ENCODE data around the gene ADAT3.

Gene ADAT3

GRCh38 chr19:1912760-1913505 lies 7.7 kb downstream of the ADAT3 start:
- in situ Hi-C loops (cut with MboI; ENCODE audit: low sequenced_read_pairs): no loop called here

- in situ Hi-C loops (cut with MboI; ENCODE audit: low sequenced_read_pairs): no loop called here
Measured at GRCh38 chr19:1913781-1914577, 8.8 kb downstream of the ADAT3 start.

GRCh38 chr19:1914826-1915341 lies 9.7 kb downstream of the ADAT3 start:
- in situ Hi-C loops (cut with MboI; ENCODE audit: low sequenced_read_pairs): no loop called here

- in situ Hi-C loops (cut with MboI; ENCODE audit: low sequenced_read_pairs): no loop called here
Measured at GRCh38 chr19:1917146-1917545, 11.9 kb downstream of the ADAT3 start.

- in situ Hi-C loops (cut with MboI; ENCODE audit: low sequenced_read_pairs): no loop called here
Measured at GRCh38 chr19:1917926-1918325, 12.7 kb downstream of the ADAT3 start.

GRCh38 chr19:1918975-1919374 lies 13.8 kb downstream of the ADAT3 start:
- in situ Hi-C loops (cut with MboI; ENCODE audit: low sequenced_read_pairs): no loop called here

- in situ Hi-C loops (cut with MboI; ENCODE audit: low sequenced_read_pairs): no loop called here
Measured at GRCh38 chr19:1920644-1921043, 15.4 kb downstream of the ADAT3 start.

GRCh38 chr19:1921326-1921725 lies 16.1 kb downstream of the ADAT3 start:
- in situ Hi-C loops (cut with MboI; ENCODE audit: low sequenced_read_pairs): no loop called here

- in situ Hi-C loops (cut with MboI; ENCODE audit: low sequenced_read_pairs): no loop called here
Measured at GRCh38 chr19:1921825-1922224, 16.6 kb downstream of the ADAT3 start.

- in situ Hi-C loops (cut with MboI; ENCODE audit: low sequenced_read_pairs): no loop called here
Measured at GRCh38 chr19:1922803-1923202, 17.6 kb downstream of the ADAT3 start.

GRCh38 chr19:1923319-1923718 lies 18.1 kb downstream of the ADAT3 start:
- in situ Hi-C loops (cut with MboI; ENCODE audit: low sequenced_read_pairs): no loop called here

GRCh38 chr19:1924320-1924961 lies 19.2 kb downstream of the ADAT3 start:
- in situ Hi-C loops (cut with MboI; ENCODE audit: low sequenced_read_pairs): no loop called here

- in situ Hi-C loops (cut with MboI; ENCODE audit: low sequenced_read_pairs): no loop called here
Measured at GRCh38 chr19:1925544-1925943, 20.3 kb downstream of the ADAT3 start.

- in situ Hi-C loops (cut with MboI; ENCODE audit: low sequenced_read_pairs): no loop called here
Measured at GRCh38 chr19:1929021-1929742, 24.0 kb downstream of the ADAT3 start.

GRCh38 chr19:1931445-1931844 lies 26.2 kb downstream of the ADAT3 start:
- in situ Hi-C loops (cut with MboI; ENCODE audit: low sequenced_read_pairs): no loop called here

- in situ Hi-C loops (cut with MboI; ENCODE audit: low sequenced_read_pairs): no loop called here
Measured at GRCh38 chr19:1932395-1932794, 27.2 kb downstream of the ADAT3 start.

- in situ Hi-C loops (cut with MboI; ENCODE audit: low sequenced_read_pairs): no loop called here
Measured at GRCh38 chr19:1933244-1933643, 28.0 kb downstream of the ADAT3 start.

GRCh38 chr19:1933942-1934341 lies 28.7 kb downstream of the ADAT3 start:
- in situ Hi-C loops (cut with MboI; ENCODE audit: low sequenced_read_pairs): no loop called here

- in situ Hi-C loops (cut with MboI; ENCODE audit: low sequenced_read_pairs): no loop called here
Measured at GRCh38 chr19:1935484-1936208, 30.4 kb downstream of the ADAT3 start.

GRCh38 chr19:1936430-1936829 lies 31.2 kb downstream of the ADAT3 start:
- in situ Hi-C loops (cut with MboI; ENCODE audit: low sequenced_read_pairs): no loop called here
